Mesendoderm (in vitro differentiated cells): Measurements from ENCODE around the gene DOK7.
A peak's percentile ranks its signal among the peaks of the same experiment; 100 is the strongest.
"Not testable (repeated sequence)": the region's sequence is repeated elsewhere in the genome, so short reads cannot be mapped to it uniquely, and the experiment has no call there.

Experiments
- DNase-seq: peaks from one replicate; pipeline ENCODE4 v3.0.0; 2013
- H2AK5ac ChIP-seq: 2 replicates; pipeline ENCODE4 v1.6.1; 2013; ENCODE audit warnings: low read length, inconsistent platforms
- H2BK120ac ChIP-seq: 2 replicates; pipeline ENCODE4 v1.6.1; 2013; ENCODE audit warnings: low read depth, mild to moderate bottlenecking, low read length, moderate library complexity, mixed read lengths
- H2BK15ac ChIP-seq: replicated peaks from 2 replicates; pipeline ENCODE4 v1.6.1; 2013; ENCODE audit warnings: low read depth, mild to moderate bottlenecking, moderate library complexity
- H2BK5ac ChIP-seq: 2 replicates; pipeline ENCODE4 v1.6.1; 2013; ENCODE audit warnings: low read length, inconsistent platforms
- H3K18ac ChIP-seq: 2 replicates; pipeline ENCODE4 v1.6.1; 2013; ENCODE audit warnings: mild to moderate bottlenecking, low read length, mixed read lengths
- H3K23ac ChIP-seq: one replicate; pipeline ENCODE4 v1.6.1; 2013; ENCODE audit warnings: low read length
- H3K27ac ChIP-seq: 2 replicates; pipeline ENCODE4 v1.5.1; 2013; ENCODE audit warnings: low read depth, mild to moderate bottlenecking, inconsistent platforms, low read length, moderate library complexity
- H3K27me3 ChIP-seq: 2 replicates; pipeline ENCODE4 v1.6.1; 2013; ENCODE audit warnings: low read length, control low read depth, mild to moderate bottlenecking, inconsistent platforms; ENCODE audit not compliant: insufficient read depth, poor library complexity
- H3K36me3 ChIP-seq: 2 replicates; pipeline ENCODE4 v1.6.1; 2013; ENCODE audit warnings: low read length, inconsistent platforms; ENCODE audit not compliant: control insufficient read depth, insufficient read depth
- H3K4ac ChIP-seq: one replicate; pipeline ENCODE4 v1.6.1; 2013; ENCODE audit warnings: low read depth, mild to moderate bottlenecking, low read length, moderate library complexity
- H3K4me1 ChIP-seq: 2 replicates; pipeline ENCODE4 v1.6.1; 2013; ENCODE audit warnings: low read depth, low read length, inconsistent platforms; ENCODE audit not compliant: control insufficient read depth
- H3K4me2 ChIP-seq: 2 replicates; pipeline ENCODE4 v1.6.1; 2013; ENCODE audit warnings: low read length
- H3K4me3 ChIP-seq: 2 replicates; pipeline ENCODE4 v1.5.1; 2013; ENCODE audit warnings: mild to moderate bottlenecking, low read length
- H3K56ac ChIP-seq: one replicate; pipeline ENCODE4 v1.6.1; 2013; ENCODE audit warnings: low read length
- H3K79me1 ChIP-seq: 2 replicates; pipeline ENCODE4 v1.6.1; 2013; ENCODE audit warnings: low read length, inconsistent platforms
- H3K79me2 ChIP-seq: 2 replicates; pipeline ENCODE4 v1.6.1; 2013; ENCODE audit warnings: mild to moderate bottlenecking, low read length; ENCODE audit not compliant: control insufficient read depth, insufficient read depth
- H3K9ac ChIP-seq: 2 replicates; pipeline ENCODE4 v1.6.1; 2013; ENCODE audit warnings: low read length, inconsistent platforms
- H4K5ac ChIP-seq: one replicate; pipeline ENCODE4 v1.6.1; 2013; ENCODE audit warnings: low read length
- H4K8ac ChIP-seq: one replicate; pipeline ENCODE4 v1.6.1; 2013; ENCODE audit warnings: low read depth, mild to moderate bottlenecking, control low read depth, low read length, moderate library complexity
- WGBS: extraction: QIAGEN DNeasy Blood & Tissue Kit; methylation state at CpG from one replicate; pipeline ENCODE4 v1.1.7; 2013; ENCODE audit warnings: low lambda C conversion rate, missing lambda C conversion rate; ENCODE audit not compliant: insufficient coverage; ENCODE audit errors: extremely low coverage; 5-methylcytosine and 5-hydroxymethylcytosine counted together

Gene DOK7

DNA sequence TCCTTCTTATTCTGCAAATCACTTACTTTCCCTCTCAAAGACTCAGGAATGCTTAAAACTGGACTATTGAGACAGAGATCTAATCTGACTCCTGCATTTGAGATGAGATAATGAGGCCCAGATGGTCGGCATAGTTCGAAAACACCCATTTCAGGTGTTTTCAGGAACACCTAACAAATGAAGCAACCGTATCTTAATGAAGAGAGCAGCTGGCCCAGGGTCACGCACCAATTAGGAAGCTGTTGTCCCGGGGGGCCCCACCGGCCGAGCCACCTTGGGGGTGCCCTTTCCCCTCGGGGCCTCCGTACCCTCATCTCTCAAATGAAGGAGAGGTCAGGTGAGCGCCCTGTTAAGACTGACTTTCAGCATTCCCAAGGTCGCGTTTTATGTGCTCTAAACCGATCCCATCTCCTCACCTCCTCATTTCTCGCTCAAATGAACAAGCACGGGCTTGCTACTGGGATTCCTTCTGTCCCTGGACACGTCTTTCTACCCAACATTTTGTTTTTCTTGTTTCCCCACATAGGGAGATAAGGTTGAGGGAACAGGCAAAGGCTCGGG lies 68.3 kb downstream of the DOK7 start:
- H3K9ac ChIP-seq, result peak overlapping the region; percentile 94
- H3K79me1 ChIP-seq, result peaks cover 21% of the 10 kb centered on the region
- H3K18ac ChIP-seq, result no peak overlapping the region
- no peaks in the 10 kb centered on the region for H3K27me3 ChIP-seq
- H3K4me3 ChIP-seq, result peak overlapping the region; percentile 92
- peaks cover 14% of the 10 kb centered on the region for H3K79me2 ChIP-seq
- H3K4me1 ChIP-seq, result peaks cover 4% of the 10 kb centered on the region
- H2BK120ac ChIP-seq, result no peak overlapping the region
- no peak overlapping the region for H4K8ac ChIP-seq
- no peak overlapping the region for H3K27ac ChIP-seq
- H3K23ac ChIP-seq, result peak overlapping the region; percentile 45
- peak overlapping the region; percentile 96 for H3K56ac ChIP-seq
- H3K4ac ChIP-seq, result no peak overlapping the region
- peak overlapping the region; percentile 98 for H3K4me2 ChIP-seq
- no peak overlapping the region for H4K5ac ChIP-seq
- no peak overlapping the region for H2AK5ac ChIP-seq
- no peak overlapping the region for H2BK5ac ChIP-seq
- peak; percentile 23 for DNase-seq
- H3K36me3 ChIP-seq, result no peaks in the 10 kb centered on the region
- WGBS, result no CpG with 5 or more reads among the region's 17 CpGs
- no peak overlapping the region for H2BK15ac ChIP-seq

DNA sequence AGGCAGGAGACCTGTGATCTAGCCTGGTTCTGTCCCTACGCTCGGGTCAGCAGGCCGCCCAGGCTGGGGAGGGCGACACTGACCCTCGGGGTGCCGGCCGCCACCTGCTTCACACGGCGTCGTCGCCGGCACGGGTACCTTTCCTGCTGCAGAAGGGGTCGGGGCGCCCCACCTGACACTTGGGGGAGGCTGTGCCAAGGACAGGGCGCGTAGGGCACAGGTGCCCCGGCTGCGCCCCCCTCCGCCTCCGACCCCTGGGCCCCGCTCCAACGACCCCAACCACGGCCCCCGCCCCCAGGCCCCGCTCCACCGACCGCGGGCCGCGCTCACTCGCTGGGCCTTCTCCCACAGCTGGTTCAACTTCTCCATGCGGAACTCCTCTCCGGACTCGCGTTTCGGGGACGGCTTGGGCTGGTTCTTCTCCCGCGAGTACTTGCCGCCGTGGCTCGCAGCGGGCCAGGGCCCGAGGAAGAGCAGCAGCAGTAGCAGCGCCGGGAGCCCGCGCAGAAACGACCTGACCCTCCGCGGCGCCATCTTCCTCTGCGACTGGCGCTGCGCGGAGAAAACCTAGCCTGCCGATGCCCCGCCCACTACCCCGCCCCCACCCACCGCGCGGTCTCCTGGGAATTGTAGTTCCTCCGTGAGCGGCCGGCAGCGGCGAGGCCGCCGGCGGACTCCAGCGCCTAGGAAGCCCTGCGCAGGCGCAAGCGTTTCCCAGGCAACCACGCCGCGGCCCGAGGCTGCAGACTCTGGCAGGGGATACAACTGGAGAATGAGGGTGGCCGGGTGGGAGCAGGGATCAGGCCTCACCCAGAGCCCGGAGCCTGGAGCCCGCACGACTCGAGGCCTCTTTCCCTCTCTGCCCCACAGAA lies 69.0 kb downstream of the DOK7 start, which contains the start of gene LRPAP1:
Gene LRPAP1, minus strand, starts transcription at position 544 of the 872 bp plus-strand sequence. Its CDS starts 10 bp downstream, at position 534.
- Histone ChIP-seq H2AK5ac (no peak within 1 kb of the TSS), H3K79me2 (peaks cover 14% of the 10 kb centered on the region), H3K79me1 (peaks cover 19% of the 10 kb centered on the region), H3K36me3 (no peaks in the 10 kb centered on the region), H3K4me2 (peak within 1 kb of the TSS; percentile 98), H2BK5ac (no peak within 1 kb of the TSS), H3K23ac (peak within 1 kb of the TSS; percentile 45), H4K8ac (no peak within 1 kb of the TSS), H3K18ac (peak within 1 kb of the TSS; percentile 90), H3K4me3 (peak within 1 kb of the TSS; percentile 92), H3K27me3 (no peaks in the 10 kb centered on the region), H3K27ac (no peak within 1 kb of the TSS), H3K4me1 (peaks cover 4% of the 10 kb centered on the region), H2BK120ac (no peak within 1 kb of the TSS), H2BK15ac (no peak within 1 kb of the TSS), H3K56ac (peak within 1 kb of the TSS; percentile 96), H3K9ac (peak within 1 kb of the TSS; percentile 94), H3K4ac (no peak within 1 kb of the TSS), H4K5ac (no peak within 1 kb of the TSS)
- no CpG with 5 or more reads among the region's 84 CpGs for WGBS
- DNase-seq, result peak; percentile 96

DNA sequence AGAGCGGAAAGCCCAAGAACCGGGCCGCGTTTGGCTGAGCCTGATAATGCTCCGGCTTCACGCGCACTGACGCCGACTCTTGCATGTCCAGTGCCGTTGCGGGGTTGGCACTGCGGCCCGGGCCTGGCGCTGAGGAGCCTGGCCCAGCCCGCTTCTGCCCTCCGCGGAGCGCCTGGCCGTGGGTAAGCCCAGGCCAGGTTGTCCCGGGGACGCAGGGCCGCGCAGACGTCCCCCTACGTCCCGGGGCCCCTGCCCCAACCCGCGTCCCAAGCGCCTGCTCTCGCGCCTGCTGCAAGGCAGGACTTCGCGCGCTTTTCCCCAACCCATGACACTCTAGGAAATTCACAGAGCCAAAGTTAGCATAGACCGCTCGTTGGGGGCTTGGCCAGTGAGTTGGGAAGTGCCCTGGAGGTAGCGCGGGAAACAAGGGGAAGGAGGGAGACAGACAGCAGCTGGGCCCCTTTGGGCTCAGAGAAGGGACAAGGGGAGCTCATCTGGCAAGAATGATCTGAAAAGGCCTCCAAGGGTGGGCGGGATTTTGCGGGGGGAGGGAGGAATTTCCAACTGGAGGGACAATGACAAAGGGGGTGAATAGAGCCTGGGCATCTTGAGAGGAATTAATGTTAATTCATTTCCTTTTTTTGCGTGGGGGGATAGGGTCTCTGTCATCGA lies 69.8 kb downstream of the DOK7 start:
- peak overlapping the region; percentile 63 for H3K9ac ChIP-seq
- peaks cover 14% of the 10 kb centered on the region for H3K79me2 ChIP-seq
- no peak overlapping the region for H3K27ac ChIP-seq
- H3K56ac ChIP-seq, result peak overlapping the region; percentile 87
- no peak overlapping the region for H2AK5ac ChIP-seq
- peak overlapping the region; percentile 49 for H3K4me2 ChIP-seq
- no peak overlapping the region for H2BK120ac ChIP-seq
- peaks cover 15% of the 10 kb centered on the region for H3K79me1 ChIP-seq
- H3K23ac ChIP-seq, result no peak overlapping the region
- no peak overlapping the region for H3K18ac ChIP-seq
- no peak overlapping the region for H4K8ac ChIP-seq
- no peak overlapping the region for H4K5ac ChIP-seq
- peak; percentile 73 for DNase-seq
- H3K36me3 ChIP-seq, result no peaks in the 10 kb centered on the region
- no peak overlapping the region for H2BK15ac ChIP-seq
- no peak overlapping the region for H2BK5ac ChIP-seq
- no CpG with 5 or more reads among the region's 42 CpGs for WGBS
- no peak overlapping the region for H3K4me3 ChIP-seq
- H3K4me1 ChIP-seq, result peaks cover 4% of the 10 kb centered on the region
- no peaks in the 10 kb centered on the region for H3K27me3 ChIP-seq
- H3K4ac ChIP-seq, result no peak overlapping the region

DNA sequence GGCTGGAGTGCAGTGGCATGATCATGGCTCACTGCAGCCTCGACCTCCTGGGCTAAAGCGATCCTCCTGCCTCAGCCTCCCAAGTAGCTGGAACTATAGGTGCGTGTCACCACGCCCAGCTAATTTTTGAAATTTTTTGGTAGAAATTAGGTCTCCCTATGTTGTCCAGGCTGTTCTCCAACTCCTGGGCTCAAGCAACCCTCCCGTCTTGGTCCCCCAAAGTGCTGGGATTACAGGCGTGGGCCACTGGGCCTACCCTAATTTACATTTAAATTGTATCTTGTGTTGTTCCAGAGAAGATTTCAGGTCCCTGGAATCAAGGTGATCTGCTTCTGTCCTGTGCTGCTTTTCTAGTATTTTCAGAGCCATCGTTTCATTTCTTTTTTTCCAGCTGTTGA lies 70.3 kb downstream of the DOK7 start:
- Histone ChIP-seq H3K18ac (no peak overlapping the region), H3K79me2 (peaks cover 13% of the 10 kb centered on the region), H3K36me3 (no peaks in the 10 kb centered on the region), H3K4ac (no peak overlapping the region), H2BK15ac (no peak overlapping the region), H3K79me1 (peaks cover 11% of the 10 kb centered on the region), H3K23ac (no peak overlapping the region), H3K4me1 (peaks cover 4% of the 10 kb centered on the region), H3K56ac (no peak overlapping the region), H4K5ac (no peak overlapping the region), H3K4me3 (no peak overlapping the region), H3K27me3 (no peaks in the 10 kb centered on the region), H3K9ac (no peak overlapping the region), H4K8ac (no peak overlapping the region), H2BK5ac (no peak overlapping the region), H3K27ac (no peak overlapping the region), H3K4me2 (no peak overlapping the region), H2BK120ac (no peak overlapping the region), H2AK5ac (no peak overlapping the region)
- WGBS, result no CpG with 5 or more reads among the region's 7 CpGs
- no peak for DNase-seq

- not testable (repeated sequence) for H3K27ac ChIP-seq, H3K4ac ChIP-seq, H3K79me1 ChIP-seq, H3K27me3 ChIP-seq, H3K9ac ChIP-seq, H3K23ac ChIP-seq, H3K4me3 ChIP-seq, H2BK120ac ChIP-seq, H3K36me3 ChIP-seq, H3K4me2 ChIP-seq, H2AK5ac ChIP-seq, H2BK5ac ChIP-seq, H3K4me1 ChIP-seq, DNase-seq, H3K18ac ChIP-seq, H3K56ac ChIP-seq, H3K79me2 ChIP-seq, H4K8ac ChIP-seq, H2BK15ac ChIP-seq, H4K5ac ChIP-seq
- WGBS, result no CpG with 5 or more reads among the region's 10 CpGs
Observed at GRCh38 chr4:3535812-3536211, 72.7 kb downstream of the DOK7 start.
